GM10248 (cell line): ENCODE measurements around the gene GRM3.

ENCODE experiments used
- CTCF ChIA-PET: fragments of 300-600 bp; sonication (Branson Sonifier 250); formaldehyde crosslinking; extraction: SDS; loops from one replicate; lab custom pipeline; 2021; ENCODE audit warnings: antibody characterized with exemption; lab: Yijun Ruan, JAX
- POLR2A ChIA-PET: fragments of 350-650 bp; sonication (Branson Sonifier 250); formaldehyde crosslinking; extraction: SDS; loops from one replicate; lab custom pipeline; 2020; ENCODE audit warnings: antibody characterized with exemption; lab: Yijun Ruan, JAX
- DNase-seq: peaks from one replicate; pipeline ENCODE4 v3.0.0; 2012; ENCODE audit errors: extremely low spot score
- TF ChIP-seq, protein P1 (sequence below): IDR thresholded peaks from 2 replicates; pipeline ENCODE4 v1.5.1; 2012; ENCODE audit warnings: mild to moderate bottlenecking, low read depth; ENCODE audit errors: extremely low read depth, missing control alignments, control extremely low read depth

Gene GRM3

DNA sequence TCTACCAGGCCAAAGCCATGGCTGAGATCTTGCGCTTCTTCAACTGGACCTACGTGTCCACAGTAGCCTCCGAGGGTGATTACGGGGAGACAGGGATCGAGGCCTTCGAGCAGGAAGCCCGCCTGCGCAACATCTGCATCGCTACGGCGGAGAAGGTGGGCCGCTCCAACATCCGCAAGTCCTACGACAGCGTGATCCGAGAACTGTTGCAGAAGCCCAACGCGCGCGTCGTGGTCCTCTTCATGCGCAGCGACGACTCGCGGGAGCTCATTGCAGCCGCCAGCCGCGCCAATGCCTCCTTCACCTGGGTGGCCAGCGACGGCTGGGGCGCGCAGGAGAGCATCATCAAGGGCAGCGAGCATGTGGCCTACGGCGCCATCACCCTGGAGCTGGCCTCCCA lies 142.7 kb downstream of the GRM3 start:
- ChIA-PET CTCF (interaction anchor here (1.4 to 2.0 kb wide), 2 partner anchors 11 to 76 kb away, joined by 3 to 9 read pairs; no protein-coding TSS in a partner anchor), POLR2A (no interaction called here)
- TF ChIP-seq, protein P1, sequence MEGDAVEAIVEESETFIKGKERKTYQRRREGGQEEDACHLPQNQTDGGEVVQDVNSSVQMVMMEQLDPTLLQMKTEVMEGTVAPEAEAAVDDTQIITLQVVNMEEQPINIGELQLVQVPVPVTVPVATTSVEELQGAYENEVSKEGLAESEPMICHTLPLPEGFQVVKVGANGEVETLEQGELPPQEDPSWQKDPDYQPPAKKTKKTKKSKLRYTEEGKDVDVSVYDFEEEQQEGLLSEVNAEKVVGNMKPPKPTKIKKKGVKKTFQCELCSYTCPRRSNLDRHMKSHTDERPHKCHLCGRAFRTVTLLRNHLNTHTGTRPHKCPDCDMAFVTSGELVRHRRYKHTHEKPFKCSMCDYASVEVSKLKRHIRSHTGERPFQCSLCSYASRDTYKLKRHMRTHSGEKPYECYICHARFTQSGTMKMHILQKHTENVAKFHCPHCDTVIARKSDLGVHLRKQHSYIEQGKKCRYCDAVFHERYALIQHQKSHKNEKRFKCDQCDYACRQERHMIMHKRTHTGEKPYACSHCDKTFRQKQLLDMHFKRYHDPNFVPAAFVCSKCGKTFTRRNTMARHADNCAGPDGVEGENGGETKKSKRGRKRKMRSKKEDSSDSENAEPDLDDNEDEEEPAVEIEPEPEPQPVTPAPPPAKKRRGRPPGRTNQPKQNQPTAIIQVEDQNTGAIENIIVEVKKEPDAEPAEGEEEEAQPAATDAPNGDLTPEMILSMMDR: no peak
- no peak for DNase-seq

DNA sequence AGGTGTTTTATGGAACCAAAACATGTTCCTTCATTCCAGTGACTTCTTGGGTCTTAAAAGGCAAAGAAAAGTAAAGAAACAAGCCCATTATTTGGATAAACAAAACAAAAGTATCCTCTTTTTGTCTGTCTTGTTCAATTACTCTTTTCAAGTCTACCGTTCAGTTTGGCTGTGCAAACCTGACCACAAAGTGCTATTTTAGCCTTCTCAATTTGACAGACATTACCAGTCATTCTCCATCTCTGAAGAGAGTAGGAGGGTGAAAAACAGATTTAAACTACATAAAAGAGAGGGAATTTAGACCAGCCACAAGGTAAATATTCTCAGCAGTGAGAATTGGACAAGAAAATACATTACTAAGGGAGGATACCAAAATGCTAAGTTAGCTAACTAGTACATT lies 145.2 kb downstream of the GRM3 start:
- peak; percentile 21 for DNase-seq
- TF ChIP-seq, protein P1: no peak
- ChIA-PET POLR2A (no interaction called here), CTCF (interaction anchor here (0.9 to 2.0 kb wide), 9 partner anchors 8 to 116 kb away, joined by 3 to 13 read pairs (median 5); no protein-coding TSS in a partner anchor)

DNA sequence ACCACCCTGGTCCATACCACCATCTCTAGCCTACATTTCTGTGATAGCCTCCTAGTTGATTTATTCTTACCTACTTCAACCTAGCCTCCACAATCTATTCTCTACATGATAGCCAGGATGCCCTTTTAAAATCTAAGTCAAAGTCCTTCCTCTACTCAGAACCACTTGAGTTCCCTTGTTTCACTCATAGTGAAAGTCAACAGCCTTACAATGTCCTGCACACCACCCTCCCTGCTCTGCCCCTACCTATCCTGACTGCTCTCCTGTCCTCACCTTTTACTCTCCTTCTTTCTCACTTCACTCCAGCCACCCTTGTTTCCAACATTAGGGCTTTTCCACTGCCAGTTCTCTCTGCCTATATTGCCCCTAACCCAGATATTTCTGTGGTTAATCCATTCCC lies 146.7 kb downstream of the GRM3 start:
- peak; percentile 16 for DNase-seq
- TF ChIP-seq, protein P1: no peak
- ChIA-PET POLR2A (no interaction called here), CTCF (interaction anchor here (1.5 to 2.9 kb wide), 4 partner anchors 8 to 24 kb away, joined by 5 to 13 read pairs (median 9); no protein-coding TSS in a partner anchor)

- POLR2A ChIA-PET: no interaction called here
- CTCF ChIA-PET: interaction anchor here (1.2 to 2.9 kb wide), 2 partner anchors 19 to 22 kb away, joined by 3 to 13 read pairs; no protein-coding TSS in a partner anchor
- TF ChIP-seq, protein P1: no peak
- DNase-seq: no peak
Measured at GRCh38 chr7:86792260-86792659, 148.6 kb downstream of the GRM3 start.

GRCh38 chr7:86793136-86793535 lies 149.4 kb downstream of the GRM3 start:
- POLR2A ChIA-PET: no interaction called here
- TF ChIP-seq, protein P1: no peak
- DNase-seq: no peak
- CTCF ChIA-PET: interaction anchor here (1.2 to 2.9 kb wide), 3 partner anchors 19 to 22 kb away, joined by 3 to 13 read pairs (median 5); no protein-coding TSS in a partner anchor

DNA sequence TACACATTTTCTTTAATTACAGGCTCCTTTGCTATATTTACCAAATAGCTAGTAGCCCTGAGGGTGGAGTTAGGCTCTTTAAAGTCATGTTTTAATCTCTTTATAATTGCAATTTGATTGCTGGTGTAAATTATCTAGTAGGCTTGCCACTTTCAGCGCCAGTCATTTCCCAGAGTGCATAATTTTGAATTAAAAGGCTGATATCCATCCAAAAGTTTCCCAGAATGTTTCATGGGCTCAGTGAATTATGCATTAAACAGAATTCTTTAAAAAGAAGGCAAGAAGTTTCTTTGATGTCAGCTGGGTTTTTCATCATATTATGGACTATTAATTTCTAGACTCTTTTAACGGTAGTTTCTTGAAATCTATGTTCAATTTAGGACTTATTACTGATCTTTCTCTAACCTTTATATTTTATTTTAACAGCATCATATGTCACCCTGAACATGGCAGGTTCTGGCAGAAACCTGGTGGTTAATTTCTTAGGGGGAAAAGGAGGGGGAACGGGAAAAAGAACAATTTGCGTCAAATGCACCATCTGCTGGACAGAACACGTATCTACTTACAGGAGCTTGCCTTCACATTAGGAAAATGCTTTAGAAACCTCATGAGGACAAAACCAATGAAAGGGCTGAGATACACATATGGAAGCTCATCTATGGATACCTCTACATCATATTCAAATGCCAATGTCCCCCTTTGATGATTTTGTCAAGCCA lies 171.1 kb downstream of the GRM3 start:
- TF ChIP-seq, protein P1: peak; percentile 52
- DNase-seq: no peak
- CTCF ChIA-PET: interaction anchor here (0.6 to 8.1 kb wide), 46 partner anchors 10 to 821 kb away, joined by 3 to 158 read pairs (median 5); no protein-coding TSS in a partner anchor
- POLR2A ChIA-PET: interaction anchor here (0.6 kb wide), 1 partner anchor 323 kb away, joined by 3 read pairs; no protein-coding TSS in a partner anchor
